Stimulated activated CD8-positive, alpha-beta memory T cell treated with anti-CD3 and anti-CD28 coated beads, Interleukin-15, amount 100 ng/mL, for 24 hours (primary cell): Measurements from ENCODE around the gene RFX4.

Experiments
- DNase-seq: peaks from one replicate; pipeline ENCODE4 v3.0.0-alpha.2; 2020; ENCODE audit warnings: low read depth

Gene RFX4

GRCh38 chr12:106647793-106648514, 65.2 kb downstream of the RFX4 start:
- no peak for DNase-seq

- DNase-seq, result no peak
These were observed 65.9 kb downstream of the RFX4 start for GRCh38 chr12:106648736-106649135.

- no peak for DNase-seq
These were observed 68.7 kb downstream of the RFX4 start for GRCh38 chr12:106651552-106651951.

- DNase-seq, result no peak
These were observed 69.8 kb downstream of the RFX4 start for GRCh38 chr12:106652510-106653015.

- DNase-seq, result no peak
These were observed 72.8 kb downstream of the RFX4 start for GRCh38 chr12:106655577-106655976.

GRCh38 chr12:106657488-106657887, 74.7 kb downstream of the RFX4 start:
- no peak for DNase-seq

- DNase-seq, result no peak
These were observed 80.6 kb downstream of the RFX4 start for GRCh38 chr12:106663385-106663784.

- DNase-seq, result no peak
These were observed 86.4 kb downstream of the RFX4 start for GRCh38 chr12:106669216-106669615.

- DNase-seq, result no peak
These were observed 87.3 kb downstream of the RFX4 start for GRCh38 chr12:106670131-106670530.

- DNase-seq, result no peak
These were observed 89.0 kb downstream of the RFX4 start for GRCh38 chr12:106671840-106672239.

GRCh38 chr12:106672314-106673025, 89.7 kb downstream of the RFX4 start:
- no peak for DNase-seq

- no peak for DNase-seq
These were observed 90.3 kb downstream of the RFX4 start for GRCh38 chr12:106673141-106673540.

- no peak for DNase-seq
These were observed 93.0 kb downstream of the RFX4 start for GRCh38 chr12:106675651-106676435.

GRCh38 chr12:106679574-106679973, 96.8 kb downstream of the RFX4 start:
- no peak for DNase-seq

- DNase-seq, result no peak
These were observed 97.5 kb downstream of the RFX4 start for GRCh38 chr12:106680280-106680679.

GRCh38 chr12:106681210-106681609, 98.4 kb downstream of the RFX4 start:
- no peak for DNase-seq

GRCh38 chr12:106682594-106683234, 99.9 kb downstream of the RFX4 start:
- DNase-seq, result no peak

GRCh38 chr12:106684497-106684896, 101.7 kb downstream of the RFX4 start:
- DNase-seq, result no peak

GRCh38 chr12:106685381-106685780, 102.6 kb downstream of the RFX4 start:
- no peak for DNase-seq

GRCh38 chr12:106687672-106688071, 104.9 kb downstream of the RFX4 start:
- no peak for DNase-seq

- DNase-seq, result no peak
These were observed 107.9 kb downstream of the RFX4 start for GRCh38 chr12:106690569-106691305.
